K562 (cell line): ENCODE results near the gene ERBB3. TPM values are rescaled to one million over a fixed set of nuclear protein-coding genes. Genes with fewer than 3 reads are reported as not detected.

Experiments
- AFF4 ChIP-seq: sonication (generic); formaldehyde crosslinking; IDR thresholded peaks from 2 replicates; pipeline ENCODE4 v1.8.0; 2023; ENCODE audit warnings: mild to moderate bottlenecking, missing genetic modification reagents
- BRF1 ChIP-seq: IDR thresholded peaks from 3 replicates; pipeline ENCODE4 v1.6.1; 2011; ENCODE audit warnings: borderline replicate concordance, mild to moderate bottlenecking; ENCODE audit not compliant: insufficient read length; ENCODE audit errors: extremely low read depth
- HDAC3 ChIP-seq: fragments of 450-650 bp; IDR thresholded peaks from 2 replicates; pipeline ENCODE4 v1.6.1; 2018; ENCODE audit warnings: borderline replicate concordance, mild to moderate bottlenecking, moderate library complexity; ENCODE audit not compliant: partially characterized antibody
- KLF10 ChIP-seq: fragments of 250-450 bp; sonication (Bioruptor Pico); IDR thresholded peaks from 2 replicates; pipeline ENCODE4 v1.6.1; 2021; ENCODE audit warnings: matching md5 sums
- PCBP2 ChIP-seq: fragments of 200-400 bp; formaldehyde crosslinking; IDR thresholded peaks from 2 replicates; pipeline ENCODE4 v1.6.1; 2018; ENCODE audit warnings: low read length, low read depth, mild to moderate bottlenecking, moderate library complexity; ENCODE audit not compliant: poor library complexity, severe bottlenecking
- PRPF4 ChIP-seq: fragments of 200-400 bp; formaldehyde crosslinking; IDR thresholded peaks from one replicate; pipeline ENCODE4 v1.6.1; 2017; ENCODE audit warnings: low read length, low read depth, mild to moderate bottlenecking; ENCODE audit not compliant: insufficient read depth, poor library complexity, severe bottlenecking
- SRSF3 ChIP-seq: fragments of 200-400 bp; formaldehyde crosslinking; IDR thresholded peaks from 2 replicates; pipeline ENCODE4 v1.6.1; 2016; ENCODE audit warnings: mild to moderate bottlenecking, low read length, moderate library complexity; ENCODE audit not compliant: insufficient read depth
- SUPT5H ChIP-seq: fragments of 450-650 bp; IDR thresholded peaks from 2 replicates; pipeline ENCODE4 v1.6.1; 2016
- TAL1 ChIP-seq: fragments of 450-650 bp; IDR thresholded peaks from 2 replicates; pipeline ENCODE4 v1.6.1; 2016; ENCODE audit warnings: mild to moderate bottlenecking
- U2AF2 ChIP-seq: fragments of 200-400 bp; formaldehyde crosslinking; optimal IDR thresholded peaks from 2 replicates; pipeline ENCODE3; 2017; ENCODE audit warnings: low read depth, mild to moderate bottlenecking, low read length
- ZBTB1 ChIP-seq: sonication (generic); formaldehyde crosslinking; IDR thresholded peaks from 2 replicates; pipeline ENCODE4 v1.8.1; 2023; ENCODE audit warnings: missing genetic modification reagents, low read depth, mild to moderate bottlenecking, borderline replicate concordance
- ZNF318 ChIP-seq, 2 experiments: fragments of 450-650 bp; IDR thresholded peaks; 2 replicates each; pipeline ENCODE4 v1.6.1; 2016; ENCODE audit warnings: mild to moderate bottlenecking in 2 of 2, borderline replicate concordance in 1 of 2, low read depth in 1 of 2, moderate library complexity in 1 of 2
- ZNF655 ChIP-seq: fragments of 250-450 bp; sonication (Bioruptor Pico); IDR thresholded peaks from 2 replicates; pipeline ENCODE4 v1.5.0; 2021
- ZNF780A ChIP-seq: fragments of 250-450 bp; sonication (Bioruptor Pico); IDR thresholded peaks from 2 replicates; pipeline ENCODE4 v1.5.0; 2021; ENCODE audit warnings: mild to moderate bottlenecking
- polyA plus RNA-seq, 8 experiments: library from polyadenylated mRNA; depleted of rRNA in 4 of 8; stranded (reverse) in 5 of 8; unstranded in 3 of 8; fragments of >200 nt; fragmentation: Nextera tagmentation in 2 of 8; fragmentation: Illumina TruSeq in 1 of 8; extraction: Ambion mirVana in 2 of 8; extraction: Trizol in 1 of 8; gene quantifications; 2 replicates each; pipeline versions ENCODE4 v1.2.1 to v1.2.3, GENCODE V29; 2011 to 2014; ENCODE audit warnings: inconsistent platforms in 1 of 8, missing spikeins in 1 of 8
- total RNA-seq, 7 experiments: library from RNA; depleted of rRNA in 6 of 7; stranded (reverse); fragments of >200 nt in 6 of 7; fragmentation: Illumina TruSeq in 2 of 7; extraction: Trizol in 2 of 7; gene quantifications; 2 replicates each; pipeline versions ENCODE4 v1.2.1 to v1.2.3, GENCODE V29; 2011 to 2021; ENCODE audit warnings: low replicate concordance in 1 of 7

Gene ERBB3
- total and polyA plus RNA-seq, 9 of the 15 experiments (the other 6 are each of a cell fraction or from before 2014, with no cell fraction given): 1.5 to 5.4 (median 3.8) TPM

GRCh38 chr12:56126732-56127239 is 46.8 kb downstream of the ERBB3 start (continued):
- TF ChIP-seq ZNF655 (CRISPR knock-in tag) (no peak), PCBP2 (no peak), SUPT5H (no peak; the same call in 1 of the 2 replicates), BRF1 (no peak), HDAC3 (peak; percentile 86), KLF10 (CRISPR knock-in tag) (no peak), U2AF2 (no peak), PRPF4 (no peak), ZBTB1 (CRISPR knock-in tag) (no peak), AFF4 (CRISPR knock-in tag) (no peak), TAL1 (peak; percentile 95), ZNF318 (IDR thresholded peaks at IDR 0.05; ENCODE audit: borderline replicate concordance in 1 of 2, low read depth in 1 of 2) (0 out of 4 replicates have a peak, but pooled peaks of 1 of the 2 experiments have one; percentile 59), ZNF780A (CRISPR knock-in tag) (no peak), SRSF3 (no peak)
